ENCODE results near the gene HIPK4. TPM values are rescaled to one million over a fixed set of nuclear protein-coding genes. Genes with fewer than 3 reads are reported as not detected.

Gene HIPK4
- total RNA-seq, 1 donor from 2014 or later, result 0.74 TPM

DNA sequence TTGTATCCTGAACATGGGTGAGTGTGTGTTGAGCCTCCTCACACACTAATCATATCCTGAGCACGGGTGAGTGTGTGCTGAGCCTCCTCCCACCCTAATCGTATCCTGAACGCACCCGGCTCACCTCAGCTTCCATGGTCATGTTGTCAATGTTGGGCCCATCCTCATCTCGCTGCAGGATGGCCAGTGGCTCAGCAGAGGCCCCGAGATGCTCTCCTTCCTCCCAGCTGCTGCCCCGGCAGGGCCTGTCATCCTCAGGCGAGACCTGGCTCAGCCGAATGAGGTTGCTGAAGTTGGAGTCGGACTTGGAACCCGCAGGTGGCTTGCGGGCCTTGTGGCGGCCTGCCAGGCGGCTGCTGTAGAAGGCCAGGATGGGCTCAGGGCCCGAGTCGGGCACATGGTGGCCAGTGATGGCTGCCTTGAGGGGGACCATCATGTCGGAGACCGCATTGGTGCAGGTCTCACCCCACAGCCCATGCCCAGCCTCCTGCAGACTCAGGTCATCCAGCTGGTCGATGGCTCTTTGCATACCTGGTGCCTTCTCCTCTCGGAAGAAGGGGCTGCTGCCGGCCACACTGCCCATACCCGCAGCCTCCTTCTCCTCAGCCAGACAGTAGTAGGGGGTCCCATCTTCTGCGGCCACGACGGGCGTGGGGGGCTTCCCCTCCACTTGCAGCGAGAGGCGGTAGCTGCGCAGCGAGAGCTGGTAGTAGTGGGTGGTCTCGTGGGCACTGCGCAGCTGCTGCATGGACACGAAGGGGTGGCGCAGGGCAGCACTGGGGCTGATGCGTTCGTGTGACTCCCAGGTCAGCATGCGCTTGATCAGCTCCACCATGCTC lies 9.6 kb downstream of the HIPK4 start:
- no peaks in the 10 kb centered on the region for H3K9me3 ChIP-seq
- no peak for DNase-seq (ENCODE audit: extremely low spot score in 2 of 2)
- H3K4me3 ChIP-seq, result no peak overlapping the region
- peaks cover 0 to 21% of the 10 kb centered on the region in 2 donors for H3K36me3 ChIP-seq
- no peaks in the 10 kb centered on the region for H3K4me1 ChIP-seq
- no peaks in the 10 kb centered on the region for H3K27me3 ChIP-seq
- H3K27ac ChIP-seq, result no peak overlapping the region
- intact Hi-C loops (cut with DNase I), result no loop called here
- TF ChIP-seq CTCF (IDR thresholded peaks at IDR 0.05) (no peak), POLR2AphosphoS5 (IDR thresholded peaks at IDR 0.05; ENCODE audit: insufficient read depth in 1 of 2, low read depth in 1 of 2) (no peak), POLR2A (IDR thresholded peaks at IDR 0.05) (no peak)

- H3K27ac ChIP-seq, result no peak overlapping the region
- no peaks in the 10 kb centered on the region for H3K9me3 ChIP-seq
- peaks cover 0 to 27% of the 10 kb centered on the region in 2 donors for H3K36me3 ChIP-seq
- intact Hi-C loops (cut with DNase I), result no loop called here
- DNase-seq (ENCODE audit: extremely low spot score in 2 of 2), result no peak
- TF ChIP-seq POLR2A (IDR thresholded peaks at IDR 0.05) (no peak), CTCF (IDR thresholded peaks at IDR 0.05) (no peak), POLR2AphosphoS5 (IDR thresholded peaks at IDR 0.05; ENCODE audit: insufficient read depth in 1 of 2, low read depth in 1 of 2) (no peak)
- no peaks in the 10 kb centered on the region for H3K4me1 ChIP-seq
- H3K4me3 ChIP-seq, result no peak overlapping the region
- H3K27me3 ChIP-seq, result no peaks in the 10 kb centered on the region
These were observed 10.4 kb downstream of the HIPK4 start for GRCh38 chr19:40379446-40380198.

DNA sequence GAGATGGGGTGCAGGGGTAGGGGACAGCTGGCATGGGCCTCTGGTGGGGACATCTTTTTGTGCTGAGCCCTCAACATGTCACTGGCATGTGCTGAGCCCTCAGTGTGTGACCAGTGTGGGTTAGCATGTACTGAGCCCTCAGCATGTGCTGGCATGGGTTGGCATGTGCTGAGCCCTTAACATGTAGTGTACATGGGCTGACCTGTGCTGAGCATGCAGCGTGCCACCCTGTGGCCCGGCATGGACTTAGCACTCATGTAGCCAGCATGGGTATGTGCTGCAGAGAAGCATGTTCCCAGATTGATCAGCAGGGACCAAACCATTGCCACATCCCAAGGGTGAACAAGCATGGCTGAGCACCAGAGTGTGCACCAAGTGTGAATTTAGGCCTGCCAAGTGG lies 11.5 kb downstream of the HIPK4 start:
- Histone ChIP-seq H3K36me3 (peaks cover 0 to 37% of the 10 kb centered on the region in 2 donors), H3K9me3 (no peaks in the 10 kb centered on the region), H3K27me3 (no peaks in the 10 kb centered on the region), H3K27ac (no peak overlapping the region), H3K4me3 (no peak overlapping the region), H3K4me1 (no peaks in the 10 kb centered on the region)
- DNase-seq (ENCODE audit: extremely low spot score in 2 of 2), result no peak
- TF ChIP-seq CTCF (IDR thresholded peaks at IDR 0.05) (no peak), POLR2A (IDR thresholded peaks at IDR 0.05) (no peak), POLR2AphosphoS5 (IDR thresholded peaks at IDR 0.05; ENCODE audit: insufficient read depth in 1 of 2, low read depth in 1 of 2) (no peak)
- intact Hi-C loops (cut with DNase I), result no loop called here

DNA sequence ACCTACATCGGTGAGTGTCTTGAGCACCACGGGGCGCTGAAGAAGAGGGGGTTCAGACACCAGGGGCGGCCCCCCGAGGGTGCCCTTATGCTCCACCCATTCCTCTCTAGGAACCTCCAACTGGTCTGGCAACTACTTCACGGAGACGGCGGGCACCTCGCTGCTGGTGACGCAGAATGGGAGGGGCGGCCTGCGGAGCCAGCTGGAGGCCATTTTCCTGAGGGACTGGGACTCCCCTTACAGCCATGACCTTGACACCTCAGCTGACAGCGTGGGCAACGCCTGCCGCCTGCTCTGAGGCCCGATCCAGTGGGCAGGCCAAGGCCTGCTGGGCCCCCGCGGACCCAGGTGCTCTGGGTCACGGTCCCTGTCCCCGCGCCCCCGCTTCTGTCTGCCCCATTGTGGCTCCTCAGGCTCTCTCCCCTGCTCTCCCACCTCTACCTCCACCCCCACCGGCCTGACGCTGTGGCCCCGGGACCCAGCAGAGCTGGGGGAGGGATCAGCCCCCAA lies 12.1 kb downstream of the HIPK4 start:
- TF ChIP-seq POLR2A (IDR thresholded peaks at IDR 0.05) (no peak), CTCF (IDR thresholded peaks at IDR 0.05) (no peak), POLR2AphosphoS5 (IDR thresholded peaks at IDR 0.05; ENCODE audit: insufficient read depth in 1 of 2, low read depth in 1 of 2) (no peak)
- intact Hi-C loops (cut with DNase I), result no loop called here
- H3K36me3 ChIP-seq, result peaks cover 0 to 43% of the 10 kb centered on the region in 2 donors
- no peaks in the 10 kb centered on the region for H3K4me1 ChIP-seq
- no peak for DNase-seq (ENCODE audit: extremely low spot score in 2 of 2)
- no peaks in the 10 kb centered on the region for H3K27me3 ChIP-seq
- H3K4me3 ChIP-seq, result no peak overlapping the region
- no peaks in the 10 kb centered on the region for H3K9me3 ChIP-seq
- no peak overlapping the region for H3K27ac ChIP-seq

Measured in vagina (tissue), 2 donors.